Activated naive CD8-positive, alpha-beta T cell treated with anti-CD3 and anti-CD28 coated beads for 36 hours (primary cell): ENCODE results near the gene ALK. TPM values are rescaled to one million over a fixed set of nuclear protein-coding genes. Genes with fewer than 3 reads are reported as not detected.

Experiments
- DNase-seq: peaks from one replicate; pipeline ENCODE4 v3.0.0; 2021
- H3K27ac Mint-ChIP-seq: one replicate; pipeline ENCODE4 v1.8.0; 2022; ENCODE audit warnings: mild to moderate bottlenecking, moderate library complexity, mixed read lengths
- H3K27me3 Mint-ChIP-seq: one replicate; pipeline ENCODE4 v1.8.0; 2022; ENCODE audit warnings: mild to moderate bottlenecking, mixed read lengths
- H3K36me3 Mint-ChIP-seq: one replicate; pipeline ENCODE4 v1.8.0; 2021; ENCODE audit warnings: mild to moderate bottlenecking, mixed read lengths
- H3K4me1 Mint-ChIP-seq: one replicate; pipeline ENCODE4 v1.8.0; 2021; ENCODE audit warnings: mixed read lengths
- H3K4me3 Mint-ChIP-seq: one replicate; pipeline ENCODE4 v1.8.0; 2022; ENCODE audit warnings: mild to moderate bottlenecking, moderate library complexity, mixed read lengths
- H3K9me3 Mint-ChIP-seq: one replicate; pipeline ENCODE4 v1.8.0; 2022; ENCODE audit warnings: mixed read lengths
- total RNA-seq, 2 experiments: library from RNA; stranded (reverse); gene quantifications; one replicate each; pipeline ENCODE4 v1.2.3, GENCODE V29; 2021

Gene ALK
- total RNA-seq, 2 experiments from 2014 or later, result not detected

DNA sequence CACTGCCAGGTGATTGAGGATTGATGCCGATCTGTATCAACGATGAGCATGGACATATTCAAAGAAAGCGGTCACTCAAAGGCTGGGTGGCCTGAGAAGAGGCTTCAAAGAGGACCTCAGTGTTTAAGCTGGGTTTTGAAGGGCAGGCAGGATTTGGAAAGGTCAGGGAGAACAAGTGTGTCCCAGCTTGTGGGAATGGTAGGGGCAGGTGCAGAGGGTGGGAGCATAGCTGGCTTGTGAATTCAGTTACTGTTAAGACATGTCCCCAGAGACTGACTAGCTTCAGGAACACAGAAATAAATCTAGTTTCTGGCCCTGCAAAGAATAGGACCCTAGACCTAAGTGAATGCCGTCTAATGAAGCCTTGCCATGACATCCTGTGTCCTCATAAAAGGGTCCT lies 442.7 kb downstream of the ALK start:
- no peaks in the 10 kb centered on the region for H3K36me3 Mint-ChIP-seq

DNA sequence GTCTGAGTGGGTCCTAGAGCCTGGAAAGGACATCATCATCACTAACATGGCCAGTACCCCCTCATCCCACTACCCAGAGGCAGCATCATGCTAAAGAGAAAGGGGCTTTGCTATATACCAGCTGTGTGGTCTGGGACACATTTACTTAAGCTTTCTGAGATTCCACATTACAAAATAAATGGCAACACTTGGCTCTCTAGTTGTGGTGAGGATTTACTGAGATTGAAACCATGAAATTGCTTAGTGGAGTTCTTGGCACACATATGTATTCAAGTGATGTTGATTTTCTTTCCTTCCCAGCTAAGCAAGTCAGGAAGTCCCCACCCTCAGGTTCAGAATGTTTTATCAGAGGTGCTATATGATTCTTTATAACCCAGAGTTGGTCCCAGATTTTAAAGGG lies 444.2 kb downstream of the ALK start:
- no peak overlapping the region for H3K27ac Mint-ChIP-seq
- H3K27me3 Mint-ChIP-seq, result peaks cover 13% of the 10 kb centered on the region
- no peak for DNase-seq
- H3K36me3 Mint-ChIP-seq, result no peaks in the 10 kb centered on the region
- H3K4me3 Mint-ChIP-seq, result no peak overlapping the region
- H3K9me3 Mint-ChIP-seq, result no peaks in the 10 kb centered on the region
- H3K4me1 Mint-ChIP-seq, result no peaks in the 10 kb centered on the region

More for the DNA sequence above, 442.7 kb downstream of the ALK start:
- no peak overlapping the region for H3K4me3 Mint-ChIP-seq
- no peak for DNase-seq
- peaks cover 12% of the 10 kb centered on the region for H3K27me3 Mint-ChIP-seq
- no peaks in the 10 kb centered on the region for H3K4me1 Mint-ChIP-seq
- peaks cover under 1% of the 10 kb centered on the region for H3K9me3 Mint-ChIP-seq
- no peak overlapping the region for H3K27ac Mint-ChIP-seq

DNA sequence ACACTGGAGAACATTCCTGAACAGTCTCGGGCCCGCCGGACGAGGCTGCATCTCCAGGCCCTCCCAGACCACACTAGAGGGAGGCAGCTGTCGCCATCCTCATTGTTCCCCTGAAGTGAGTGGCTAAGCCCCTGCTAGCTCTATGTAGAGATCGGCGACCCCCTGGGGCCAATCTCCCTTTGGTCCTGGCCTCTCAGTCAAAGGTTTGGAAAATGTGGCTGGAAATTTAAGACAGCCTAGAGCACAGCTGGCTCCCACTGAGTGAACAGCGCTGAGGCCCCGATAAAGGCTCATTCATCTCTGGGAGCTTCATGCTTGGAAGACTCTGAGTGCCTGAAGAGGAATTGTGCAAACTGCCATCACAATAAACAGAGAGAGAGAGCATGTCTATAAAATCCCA lies 445.9 kb downstream of the ALK start:
- Mint-ChIP-seq H3K4me3 (no peak overlapping the region), H3K27me3 (peaks cover 11% of the 10 kb centered on the region), H3K9me3 (peaks cover under 1% of the 10 kb centered on the region), H3K27ac (no peak overlapping the region), H3K4me1 (no peaks in the 10 kb centered on the region), H3K36me3 (no peaks in the 10 kb centered on the region)
- DNase-seq, result no peak

DNA sequence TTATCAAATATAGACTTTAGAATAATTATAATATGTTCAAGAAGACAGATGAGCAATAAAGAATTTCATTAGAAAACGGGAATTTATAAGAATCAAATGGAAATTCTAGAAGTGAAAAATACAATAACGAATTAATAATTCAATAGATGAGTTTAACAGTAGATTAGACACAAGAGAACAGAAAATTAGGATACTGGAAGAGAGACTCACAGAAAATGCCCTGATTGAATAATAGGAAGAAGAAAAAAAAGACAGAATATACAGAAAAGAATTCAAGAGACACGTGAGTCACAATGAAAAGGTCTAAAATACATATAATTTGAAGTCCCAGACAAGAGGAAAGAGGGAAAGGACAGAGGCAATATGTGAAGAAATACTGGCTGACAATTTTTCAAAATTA lies 451.4 kb downstream of the ALK start:
- no peak overlapping the region for H3K27ac Mint-ChIP-seq
- H3K4me3 Mint-ChIP-seq, result no peak overlapping the region

DNA sequence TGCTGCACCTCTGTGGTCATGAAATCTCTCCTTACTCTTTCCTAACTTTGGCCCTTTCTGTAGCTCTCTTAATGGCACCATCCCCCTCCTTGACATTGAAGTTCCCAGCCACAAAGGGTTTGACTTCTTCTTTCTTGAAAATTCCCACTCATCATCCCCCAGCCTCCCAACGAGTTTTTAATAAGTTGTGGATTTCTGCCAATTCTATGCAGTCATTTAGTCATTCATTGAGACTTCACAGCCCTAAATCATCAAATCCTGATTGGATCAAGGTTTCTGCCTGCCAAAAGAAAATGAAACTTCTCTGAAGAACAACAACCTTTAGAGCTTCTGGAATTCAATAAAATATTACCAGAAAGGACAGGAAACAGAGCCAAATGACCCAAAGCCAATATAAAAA lies 451.9 kb downstream of the ALK start:
- H3K4me1 Mint-ChIP-seq, result no peaks in the 10 kb centered on the region
- DNase-seq, result no peak
- H3K27ac Mint-ChIP-seq, result no peak overlapping the region
- H3K4me3 Mint-ChIP-seq, result no peak overlapping the region
- H3K27me3 Mint-ChIP-seq, result peaks cover 13% of the 10 kb centered on the region
- peaks cover 11% of the 10 kb centered on the region for H3K9me3 Mint-ChIP-seq
- peaks cover 6% of the 10 kb centered on the region for H3K36me3 Mint-ChIP-seq

More for the DNA sequence above, 451.4 kb downstream of the ALK start:
- Mint-ChIP-seq H3K36me3 (peaks cover 6% of the 10 kb centered on the region), H3K4me1 (no peaks in the 10 kb centered on the region), H3K27me3 (peaks cover 13% of the 10 kb centered on the region), H3K9me3 (peaks cover 11% of the 10 kb centered on the region)
- no peak for DNase-seq

DNA sequence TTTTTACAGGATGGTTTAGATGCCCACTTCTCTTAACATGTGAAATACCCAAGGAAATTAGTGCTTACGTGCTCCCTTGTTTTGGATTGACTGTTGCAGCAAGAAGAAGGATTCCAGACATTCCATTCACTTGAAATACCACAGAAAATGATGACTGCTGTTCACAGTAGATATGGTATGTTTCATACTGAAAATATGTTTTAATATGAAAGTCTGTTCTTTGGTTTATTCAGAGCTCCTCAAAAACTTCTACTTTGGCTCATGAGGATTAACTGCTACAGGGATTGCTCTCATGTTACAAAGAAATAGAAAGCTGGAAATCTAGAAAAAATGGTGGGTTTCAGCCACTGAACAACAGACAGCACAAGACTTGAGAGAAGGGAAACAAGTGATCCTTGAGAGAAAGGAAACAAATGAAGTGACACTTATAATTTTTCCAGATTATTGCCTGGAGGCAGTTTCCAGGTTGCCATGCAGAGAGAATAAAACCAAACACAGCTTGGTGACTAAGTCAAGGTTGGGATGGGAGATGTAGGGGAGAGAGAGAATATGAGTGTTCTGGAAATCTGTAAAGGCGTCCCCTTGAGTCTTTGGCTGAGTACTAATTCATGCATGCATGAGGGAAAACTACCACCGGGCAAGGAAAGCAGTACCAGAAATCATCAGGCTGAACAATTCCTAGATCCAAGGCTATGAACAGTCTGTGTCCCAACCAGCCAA lies 458.0 kb downstream of the ALK start:
- DNase-seq, result no peak
- Mint-ChIP-seq H3K4me3 (no peak overlapping the region), H3K9me3 (no peaks in the 10 kb centered on the region), H3K27me3 (peaks cover 8% of the 10 kb centered on the region), H3K27ac (no peak overlapping the region), H3K36me3 (no peaks in the 10 kb centered on the region), H3K4me1 (no peaks in the 10 kb centered on the region)

DNA sequence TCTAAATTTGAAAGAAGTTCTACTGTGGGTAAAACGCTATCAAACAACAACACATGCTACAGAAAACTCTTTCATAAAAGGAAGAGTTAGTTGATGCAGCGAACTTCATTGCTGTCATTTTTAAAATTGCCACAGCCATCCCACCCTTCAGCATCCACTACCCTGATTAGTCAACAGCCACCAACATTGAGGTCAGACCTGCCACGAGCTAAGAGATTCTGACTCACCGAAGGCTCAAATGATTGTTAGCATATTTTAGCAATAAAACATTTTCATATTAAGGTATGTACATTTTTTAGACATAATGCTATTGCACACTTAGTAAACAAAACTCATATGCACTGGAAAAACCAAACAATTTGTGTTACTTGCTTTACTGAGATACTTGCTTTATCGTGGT lies 459.1 kb downstream of the ALK start:
- H3K27me3 Mint-ChIP-seq, result peaks cover 8% of the 10 kb centered on the region
- no peaks in the 10 kb centered on the region for H3K4me1 Mint-ChIP-seq

DNA sequence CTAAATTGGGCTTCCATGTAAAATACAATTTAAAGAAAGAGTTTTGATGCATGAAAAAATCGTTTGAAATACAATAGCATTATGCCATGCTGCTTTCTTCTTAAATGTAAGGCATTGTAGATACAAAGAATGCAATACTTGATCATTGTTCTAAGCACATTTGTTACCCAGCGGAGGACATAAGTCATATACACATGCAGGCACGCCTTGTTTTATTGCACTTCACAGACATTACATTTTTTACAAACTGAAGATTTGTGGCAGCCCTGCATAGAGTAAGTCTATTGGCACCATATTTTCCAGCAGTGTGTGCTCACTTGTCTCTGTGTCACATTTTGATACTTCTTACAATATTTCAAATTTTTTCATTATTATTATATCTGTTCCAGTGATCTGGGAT lies 461.2 kb downstream of the ALK start:
- Mint-ChIP-seq H3K4me1 (no peaks in the 10 kb centered on the region), H3K4me3 (no peak overlapping the region), H3K36me3 (no peaks in the 10 kb centered on the region), H3K27ac (no peak overlapping the region), H3K27me3 (peaks cover 15% of the 10 kb centered on the region), H3K9me3 (no peaks in the 10 kb centered on the region)
- DNase-seq, result no peak

More for the DNA sequence above, 459.1 kb downstream of the ALK start:
- no peak for DNase-seq
- Mint-ChIP-seq H3K4me3 (no peak overlapping the region), H3K9me3 (no peaks in the 10 kb centered on the region), H3K27ac (no peak overlapping the region), H3K36me3 (no peaks in the 10 kb centered on the region)

DNA sequence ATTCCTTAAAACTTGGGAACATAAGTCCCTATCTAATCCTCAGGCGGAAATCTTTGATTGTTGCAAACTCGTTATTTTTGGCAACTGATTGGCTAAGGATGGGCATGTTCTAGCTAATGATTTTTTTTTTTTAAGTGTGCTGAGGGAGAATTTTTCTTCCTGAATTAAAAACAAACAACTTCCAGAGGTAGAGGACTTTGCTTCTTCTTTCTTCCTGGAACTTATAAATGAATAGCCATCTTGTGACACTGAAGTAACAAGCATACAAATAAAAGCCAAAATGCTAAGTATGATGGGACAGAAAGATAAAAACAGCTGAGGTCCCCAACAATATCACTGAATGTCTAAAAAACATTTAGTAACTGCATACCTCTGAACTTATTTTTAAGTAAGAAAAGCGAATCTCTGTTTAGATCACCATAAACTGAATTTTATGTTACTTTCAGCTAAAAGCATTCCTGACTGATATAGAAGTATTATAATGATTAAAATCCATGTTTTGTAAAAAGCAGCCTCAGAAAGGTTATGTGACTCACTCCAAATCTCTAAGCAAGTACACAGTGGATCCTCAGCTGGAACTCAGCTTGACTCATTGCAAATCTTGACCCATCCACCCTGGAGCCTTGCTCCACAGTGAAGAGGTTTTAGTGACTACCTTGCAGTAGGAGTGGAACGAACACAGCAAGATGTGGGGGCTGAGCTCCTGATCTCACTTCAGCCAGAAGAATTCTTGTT lies 461.8 kb downstream of the ALK start:
- Mint-ChIP-seq H3K9me3 (no peaks in the 10 kb centered on the region), H3K4me3 (no peak overlapping the region), H3K36me3 (no peaks in the 10 kb centered on the region), H3K4me1 (no peaks in the 10 kb centered on the region), H3K27me3 (peaks cover 15% of the 10 kb centered on the region), H3K27ac (no peak overlapping the region)
- DNase-seq, result no peak

DNA sequence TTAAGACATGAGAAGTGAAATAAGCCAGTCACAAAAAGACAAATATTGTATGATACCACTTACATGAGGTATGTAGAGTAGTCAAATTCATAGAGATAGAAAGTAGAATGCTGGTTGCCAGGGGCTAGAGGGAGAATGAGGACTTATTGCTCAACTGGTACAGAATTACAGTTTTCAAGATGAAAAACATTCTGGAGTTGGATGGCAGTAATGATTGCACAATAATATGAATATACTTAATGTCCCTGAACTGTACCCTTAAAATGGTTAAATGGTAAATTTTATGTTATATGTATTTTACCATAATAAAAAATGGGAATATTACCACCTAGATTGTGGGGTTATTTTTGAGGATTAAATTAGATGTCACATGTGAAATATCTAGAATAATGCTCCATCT lies 465.0 kb downstream of the ALK start:
- Mint-ChIP-seq H3K9me3 (no peaks in the 10 kb centered on the region), H3K27ac (no peak overlapping the region), H3K27me3 (peaks cover 10% of the 10 kb centered on the region), H3K4me1 (no peaks in the 10 kb centered on the region), H3K4me3 (no peak overlapping the region), H3K36me3 (no peaks in the 10 kb centered on the region)
- no peak for DNase-seq

DNA sequence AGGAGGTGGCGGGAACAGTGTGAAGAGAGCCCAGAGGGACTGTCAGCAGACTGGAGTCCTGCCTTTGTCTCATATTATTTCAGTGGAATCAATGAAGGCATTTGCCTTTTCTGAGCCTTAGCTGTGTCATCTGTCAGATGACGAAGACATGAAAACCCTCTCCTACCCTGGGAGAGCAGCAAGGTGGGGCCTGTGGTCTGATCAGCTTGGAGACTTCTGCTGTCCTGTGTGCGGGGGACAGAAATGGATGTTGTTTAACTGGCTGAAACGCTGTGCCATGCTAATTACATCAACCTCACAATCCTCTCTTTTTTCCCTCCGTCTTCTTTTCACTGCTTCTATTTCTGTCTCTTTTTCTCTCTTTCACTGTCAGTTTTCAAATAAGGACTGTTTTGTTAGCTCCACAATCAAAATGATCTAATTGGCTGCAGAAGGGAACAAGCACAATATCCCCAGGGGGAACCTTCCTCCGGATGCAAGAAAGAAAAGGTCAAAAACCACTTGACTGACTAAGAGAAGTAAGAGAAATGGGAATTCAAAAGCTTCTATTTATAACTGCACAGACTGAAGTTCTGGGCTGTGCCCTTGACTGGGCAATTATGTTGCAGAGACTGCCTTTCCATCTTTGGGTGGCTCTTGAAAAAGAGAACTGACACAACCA lies 466.1 kb downstream of the ALK start:
- no peaks in the 10 kb centered on the region for H3K9me3 Mint-ChIP-seq
- H3K27ac Mint-ChIP-seq, result no peak overlapping the region
- peaks cover 10% of the 10 kb centered on the region for H3K27me3 Mint-ChIP-seq
- H3K4me3 Mint-ChIP-seq, result no peak overlapping the region
- no peaks in the 10 kb centered on the region for H3K4me1 Mint-ChIP-seq
- DNase-seq, result no peak
- no peaks in the 10 kb centered on the region for H3K36me3 Mint-ChIP-seq

DNA sequence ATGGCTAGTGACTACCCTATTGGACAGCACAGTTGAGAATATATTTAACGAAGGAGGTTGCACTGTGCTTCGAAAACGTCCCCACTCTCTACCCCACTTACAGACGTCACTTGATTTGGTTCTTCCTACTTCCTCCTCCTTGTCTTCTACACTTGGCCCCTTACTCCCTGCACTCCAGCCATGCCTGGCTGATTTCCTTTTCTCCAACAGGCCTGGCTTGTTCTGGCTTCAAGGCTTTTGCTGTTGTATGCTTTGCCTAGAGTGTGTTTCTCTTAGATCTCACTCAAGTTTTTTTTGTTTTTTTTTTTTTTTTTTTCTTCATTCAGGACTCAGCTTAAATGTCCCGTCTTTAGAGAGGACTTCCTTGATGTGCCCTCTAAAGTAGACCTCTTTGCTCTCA lies 469.4 kb downstream of the ALK start:
- DNase-seq, result no peak
- no peaks in the 10 kb centered on the region for H3K9me3 Mint-ChIP-seq
- H3K27ac Mint-ChIP-seq, result no peak overlapping the region
- peaks cover 10% of the 10 kb centered on the region for H3K27me3 Mint-ChIP-seq
- no peak overlapping the region for H3K4me3 Mint-ChIP-seq
- H3K4me1 Mint-ChIP-seq, result no peaks in the 10 kb centered on the region
- no peaks in the 10 kb centered on the region for H3K36me3 Mint-ChIP-seq

DNA sequence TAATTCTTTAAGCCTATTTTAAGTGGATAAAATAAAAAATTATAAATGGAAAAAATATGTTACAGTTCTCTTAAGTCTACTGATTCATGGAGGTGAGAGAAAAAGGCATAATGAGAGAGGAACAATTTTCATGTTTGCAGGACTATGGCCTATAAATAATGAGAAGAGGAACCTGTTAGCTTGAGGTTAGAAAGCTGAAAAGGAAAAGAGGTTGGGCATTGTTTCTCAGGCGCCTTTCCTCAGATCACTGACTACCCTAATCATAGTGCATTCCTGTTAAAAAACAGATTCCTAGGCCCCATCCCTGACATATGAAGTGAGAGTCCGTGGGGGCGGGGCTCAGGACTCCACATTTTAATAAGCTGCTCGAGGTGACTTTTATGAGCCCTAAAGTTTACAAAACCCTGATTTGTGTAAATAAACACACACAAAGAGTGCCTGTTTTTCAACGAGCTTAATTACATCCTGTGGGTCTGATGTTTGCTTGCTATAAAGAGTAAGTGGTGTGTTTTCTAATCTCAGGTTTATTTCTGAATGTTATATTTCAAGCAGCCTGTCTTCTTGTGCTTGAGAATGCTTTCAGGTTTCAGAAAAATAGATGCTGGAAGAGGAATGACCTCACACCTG lies 470.7 kb downstream of the ALK start:
- H3K4me3 Mint-ChIP-seq, result no peak overlapping the region
- no peak overlapping the region for H3K27ac Mint-ChIP-seq
- H3K27me3 Mint-ChIP-seq, result peaks cover 9% of the 10 kb centered on the region
- H3K9me3 Mint-ChIP-seq, result no peaks in the 10 kb centered on the region
- no peaks in the 10 kb centered on the region for H3K36me3 Mint-ChIP-seq
- no peak for DNase-seq
- no peaks in the 10 kb centered on the region for H3K4me1 Mint-ChIP-seq

DNA sequence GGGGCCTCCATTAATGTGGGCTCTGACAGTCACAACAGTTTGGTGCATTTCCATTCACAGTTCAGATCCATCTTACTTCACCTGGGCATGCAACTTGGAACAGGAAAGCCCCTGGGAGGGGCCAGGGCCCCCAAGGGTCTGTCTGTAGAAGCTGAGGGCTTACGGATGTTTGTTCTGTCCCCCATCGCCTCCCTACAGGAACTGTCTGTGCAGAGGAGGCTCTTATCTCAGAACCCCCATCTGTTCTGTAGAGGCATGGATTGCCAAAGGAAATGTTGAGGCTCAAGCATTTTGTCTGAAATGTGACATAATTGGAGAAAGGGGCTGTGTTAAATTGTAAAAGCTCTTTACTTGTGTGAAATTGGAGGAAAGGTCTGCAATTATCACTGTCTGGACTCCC lies 471.9 kb downstream of the ALK start:
- DNase-seq, result no peak
- H3K9me3 Mint-ChIP-seq, result no peaks in the 10 kb centered on the region
- H3K36me3 Mint-ChIP-seq, result no peaks in the 10 kb centered on the region
- H3K4me3 Mint-ChIP-seq, result no peak overlapping the region
- no peak overlapping the region for H3K27ac Mint-ChIP-seq
- H3K27me3 Mint-ChIP-seq, result peaks cover 8% of the 10 kb centered on the region
- no peaks in the 10 kb centered on the region for H3K4me1 Mint-ChIP-seq

DNA sequence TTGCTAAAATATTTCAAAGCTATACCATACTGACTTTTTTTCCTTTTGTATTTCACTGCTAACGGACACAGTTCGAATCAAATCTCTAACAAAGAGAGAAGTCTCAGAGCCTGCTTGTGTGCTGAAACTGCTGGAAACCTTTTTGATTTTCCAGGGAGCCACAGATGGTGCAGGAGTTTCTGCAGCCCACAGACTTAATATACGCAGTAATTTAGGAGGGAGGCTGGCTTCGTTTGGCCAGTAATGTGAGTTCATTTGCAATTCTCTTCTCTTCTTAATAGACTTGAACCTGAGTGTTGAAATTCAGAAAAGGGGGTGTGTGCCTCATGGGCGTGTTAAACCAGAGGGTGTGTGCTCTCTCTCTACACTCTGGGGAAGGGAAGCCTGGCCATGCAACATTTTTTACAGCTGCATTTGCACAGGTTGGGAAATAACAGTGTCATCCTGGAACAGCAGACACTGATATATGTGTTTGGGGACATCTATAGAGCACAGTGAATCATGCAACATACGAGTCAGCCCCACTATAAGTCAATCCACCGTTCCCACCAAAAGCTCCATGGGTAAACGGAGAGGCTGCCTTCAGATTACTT lies 473.2 kb downstream of the ALK start:
- H3K27me3 Mint-ChIP-seq, result peaks cover 5% of the 10 kb centered on the region
- no peaks in the 10 kb centered on the region for H3K9me3 Mint-ChIP-seq
- no peaks in the 10 kb centered on the region for H3K36me3 Mint-ChIP-seq
- DNase-seq, result no peak
- H3K4me1 Mint-ChIP-seq, result no peaks in the 10 kb centered on the region
- no peak overlapping the region for H3K4me3 Mint-ChIP-seq
- no peak overlapping the region for H3K27ac Mint-ChIP-seq
